HG02884 (cell line): ENCODE data around the gene MTFR1L.

Source experiments
- ATAC-seq: cut with Tn5 transposase; IDR thresholded peaks from one replicate; pipeline ENCODE4 v1.9.1; 2021; ENCODE audit warnings: mild to moderate bottlenecking, moderate library complexity; ENCODE audit not compliant: unreplicated experiment

The MTFR1L gene

DNA sequence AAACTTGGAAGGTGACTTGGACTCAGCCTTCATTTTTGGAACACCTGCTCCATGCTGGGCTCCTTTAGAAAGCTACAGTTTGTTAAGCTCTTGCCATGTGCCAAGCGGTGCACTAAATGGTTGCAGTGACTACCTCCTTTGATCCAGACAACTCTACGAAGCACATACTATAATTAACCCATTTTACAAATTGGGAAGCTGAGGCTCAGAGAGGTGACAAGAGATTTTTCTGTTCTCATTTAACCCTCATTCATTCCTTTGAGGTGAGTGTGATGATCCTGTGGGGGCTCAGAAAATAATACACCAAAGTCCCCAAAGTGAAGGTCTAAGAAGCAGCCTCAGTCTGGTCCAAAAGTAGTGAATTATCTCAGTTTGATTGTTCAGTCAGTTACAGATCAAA lies 57.4 kb downstream of the MTFR1L start:
- no peak for ATAC-seq

DNA sequence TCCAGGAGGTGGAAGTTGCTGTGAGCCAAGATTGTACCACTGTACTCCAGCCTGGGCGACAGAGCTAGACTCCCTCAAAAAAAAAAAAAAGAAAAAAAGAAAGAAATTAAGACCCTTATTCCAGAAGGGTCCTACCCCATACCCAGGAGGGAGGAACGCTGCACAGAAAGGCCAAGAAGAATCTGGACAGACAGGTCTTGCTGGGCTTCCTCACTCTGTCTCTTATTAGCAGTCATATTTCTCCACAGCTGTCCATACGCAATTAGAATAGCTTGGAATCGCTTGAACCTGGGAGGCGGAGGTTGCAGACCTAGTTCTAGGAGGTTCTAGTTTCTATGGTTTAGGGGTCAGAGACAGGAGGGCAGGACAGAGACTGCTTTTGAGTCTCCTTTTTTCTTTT lies 58.9 kb downstream of the MTFR1L start:
- no peak for ATAC-seq

DNA sequence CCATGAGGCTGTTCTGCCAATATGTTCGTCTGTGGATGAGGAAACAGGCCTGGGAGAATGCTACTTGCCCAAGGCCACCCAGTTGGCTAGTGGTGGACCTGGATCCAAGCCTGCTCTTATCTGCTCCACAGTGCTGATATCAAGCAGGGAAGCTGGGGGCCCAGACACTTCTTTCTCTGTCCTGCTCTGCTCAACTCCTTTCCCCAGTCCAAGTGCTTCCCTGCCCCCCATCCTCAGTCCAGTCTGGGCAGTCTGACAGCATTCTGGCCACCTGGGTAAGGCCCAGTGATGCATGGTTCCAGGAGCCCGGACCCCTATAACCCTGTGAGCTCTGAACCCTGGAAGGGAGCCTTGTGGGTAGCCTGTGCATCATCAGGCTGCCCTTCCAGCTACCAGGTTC lies 59.9 kb downstream of the MTFR1L start:
- no peak for ATAC-seq

DNA sequence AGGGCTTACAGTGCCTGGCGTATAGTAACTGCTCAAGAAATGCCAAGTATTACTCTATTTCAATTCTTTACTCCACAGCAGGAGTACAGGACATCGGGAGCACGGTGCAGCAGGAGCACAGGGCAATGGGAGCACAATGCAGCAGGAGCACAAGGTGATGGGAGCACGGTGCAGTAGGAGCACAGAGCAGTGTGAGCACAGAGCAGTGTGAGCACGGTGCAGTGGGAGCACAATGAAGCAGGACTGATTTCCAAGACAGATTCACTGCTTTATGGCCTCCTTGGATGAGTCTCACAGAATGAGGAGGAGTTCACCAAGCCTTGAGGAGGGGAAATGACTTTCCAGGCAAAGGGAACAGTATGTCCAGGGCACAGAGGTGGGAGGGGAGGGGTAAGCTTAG lies 60.8 kb downstream of the MTFR1L start:
- no peak for ATAC-seq

DNA sequence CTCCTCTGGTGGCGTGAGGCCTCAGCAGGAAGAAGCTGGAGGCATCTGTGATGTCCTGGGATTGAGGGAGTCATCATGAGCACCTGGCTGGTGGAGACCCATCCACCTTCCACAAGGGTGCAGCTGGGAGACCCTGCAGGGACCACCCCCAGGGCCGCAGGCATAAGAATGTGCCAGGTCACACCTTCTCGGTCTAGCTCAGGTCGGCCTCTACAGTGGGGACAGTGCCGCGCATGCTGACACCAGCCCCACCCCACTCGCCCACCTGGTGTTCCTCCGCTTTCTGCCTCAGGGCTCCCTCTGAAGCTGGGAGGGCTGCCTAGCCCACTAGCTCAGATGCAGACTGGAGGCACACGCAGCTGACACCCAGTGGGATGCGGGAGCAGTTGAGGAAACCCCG lies 61.5 kb downstream of the MTFR1L start:
- no peak for ATAC-seq
